ENCODE results near the gene METTL26.

Gene METTL26

DNA sequence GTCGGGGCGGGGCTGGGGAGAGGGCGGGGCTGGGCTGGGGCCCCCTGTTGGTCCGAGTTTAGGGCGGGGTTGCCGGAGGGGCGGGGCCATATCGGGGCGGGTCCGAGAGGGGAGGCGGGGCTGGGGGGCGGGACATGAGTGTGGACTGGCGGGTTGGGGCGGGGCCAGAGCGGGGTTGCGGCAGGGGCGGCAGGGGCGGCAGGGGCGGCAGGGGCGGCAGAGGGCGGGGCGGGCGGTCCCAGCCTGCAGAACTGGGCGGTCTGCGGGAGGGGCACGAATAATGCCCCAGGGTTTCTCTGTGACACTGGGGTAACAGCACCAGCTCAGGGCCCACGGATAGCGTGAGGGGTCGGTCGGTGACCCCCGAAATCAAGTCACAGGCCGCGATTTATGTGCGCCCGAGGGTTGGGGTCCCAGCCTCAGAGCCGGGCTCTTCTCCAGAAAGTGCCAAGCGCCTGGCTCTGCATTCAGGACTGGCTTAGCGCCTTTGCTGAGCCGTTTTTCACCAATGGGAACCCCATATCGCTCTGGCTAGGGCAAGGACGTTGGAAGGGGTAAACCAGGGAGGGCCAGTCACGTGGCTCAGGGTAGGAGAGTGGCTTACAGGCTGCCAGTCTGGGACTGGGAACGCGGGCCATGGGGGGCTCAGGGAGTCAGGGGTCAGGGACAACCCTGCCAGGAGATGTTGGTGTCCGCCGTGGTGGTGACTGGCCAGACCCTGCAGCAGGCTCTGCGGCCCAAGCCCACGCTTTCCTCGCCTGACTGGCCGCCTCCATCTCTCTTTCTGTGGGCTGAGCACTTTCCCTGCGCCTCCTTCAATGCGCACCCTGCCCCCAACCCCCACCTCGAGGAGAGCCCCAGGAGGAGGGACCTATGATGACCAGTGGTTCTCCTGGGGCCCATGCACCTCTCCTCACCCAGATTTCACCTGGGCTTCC is 1.2 kb upstream of the METTL26 start:
- DNase-seq, result no peak

GRCh38 chr16:635573-636205 is 416 bp downstream of the METTL26 start:
- DNase-seq, result no peak

DNA sequence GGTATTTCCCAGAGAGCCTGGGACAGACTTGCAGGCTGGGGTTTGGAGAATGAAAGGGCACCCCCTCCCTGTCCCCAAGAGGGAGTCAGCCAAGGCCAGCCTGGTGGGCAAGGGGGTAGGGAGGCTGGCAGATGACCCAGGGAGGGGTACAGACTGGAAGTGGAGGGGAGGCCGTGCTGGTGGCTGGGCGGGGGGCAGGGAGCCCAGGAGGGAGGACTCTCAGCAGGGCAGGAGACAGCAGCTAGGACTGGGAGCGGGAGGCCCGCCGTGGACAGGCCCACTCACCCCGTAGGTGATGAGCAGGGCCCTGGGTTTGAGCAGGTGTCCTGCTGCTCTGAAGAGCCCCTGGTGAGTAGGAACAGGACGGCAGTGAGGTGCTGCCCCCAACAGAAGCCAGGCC is 1.1 kb downstream of the METTL26 start:
- DNase-seq, result no peak

- no peak for DNase-seq
These were observed 1.9 kb downstream of the METTL26 start for GRCh38 chr16:634051-634670.

DNA sequence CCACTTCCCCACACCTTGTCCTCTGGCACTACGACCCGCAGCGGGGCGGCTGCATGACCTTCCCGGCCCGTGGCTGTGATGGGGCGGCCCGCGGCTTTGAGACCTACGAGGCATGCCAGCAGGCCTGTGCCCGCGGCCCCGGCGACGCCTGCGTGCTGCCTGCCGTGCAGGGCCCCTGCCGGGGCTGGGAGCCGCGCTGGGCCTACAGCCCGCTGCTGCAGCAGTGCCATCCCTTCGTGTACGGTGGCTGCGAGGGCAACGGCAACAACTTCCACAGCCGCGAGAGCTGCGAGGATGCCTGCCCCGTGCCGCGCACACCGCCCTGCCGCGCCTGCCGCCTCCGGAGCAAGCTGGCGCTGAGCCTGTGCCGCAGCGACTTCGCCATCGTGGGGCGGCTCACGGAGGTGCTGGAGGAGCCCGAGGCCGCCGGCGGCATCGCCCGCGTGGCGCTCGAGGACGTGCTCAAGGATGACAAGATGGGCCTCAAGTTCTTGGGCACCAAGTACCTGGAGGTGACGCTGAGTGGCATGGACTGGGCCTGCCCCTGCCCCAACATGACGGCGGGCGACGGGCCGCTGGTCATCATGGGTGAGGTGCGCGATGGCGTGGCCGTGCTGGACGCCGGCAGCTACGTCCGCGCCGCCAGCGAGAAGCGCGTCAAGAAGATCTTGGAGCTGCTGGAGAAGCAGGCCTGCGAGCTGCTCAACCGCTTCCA is 2.6 kb downstream of the METTL26 start:
- no peak for DNase-seq

GRCh38 chr16:632486-633335 is 3.4 kb downstream of the METTL26 start:
- DNase-seq, result no peak

GRCh38 chr16:631808-632358 is 4.2 kb downstream of the METTL26 start:
- no peak for DNase-seq

GRCh38 chr16:630815-631405 is 5.2 kb downstream of the METTL26 start, which contains the start of gene WFIKKN1:
TSS of gene WFIKKN1 (plus strand) at chr16:630985. CDS start at chr16:631254, 269 bp downstream.
- DNase-seq, result no peak

DNA sequence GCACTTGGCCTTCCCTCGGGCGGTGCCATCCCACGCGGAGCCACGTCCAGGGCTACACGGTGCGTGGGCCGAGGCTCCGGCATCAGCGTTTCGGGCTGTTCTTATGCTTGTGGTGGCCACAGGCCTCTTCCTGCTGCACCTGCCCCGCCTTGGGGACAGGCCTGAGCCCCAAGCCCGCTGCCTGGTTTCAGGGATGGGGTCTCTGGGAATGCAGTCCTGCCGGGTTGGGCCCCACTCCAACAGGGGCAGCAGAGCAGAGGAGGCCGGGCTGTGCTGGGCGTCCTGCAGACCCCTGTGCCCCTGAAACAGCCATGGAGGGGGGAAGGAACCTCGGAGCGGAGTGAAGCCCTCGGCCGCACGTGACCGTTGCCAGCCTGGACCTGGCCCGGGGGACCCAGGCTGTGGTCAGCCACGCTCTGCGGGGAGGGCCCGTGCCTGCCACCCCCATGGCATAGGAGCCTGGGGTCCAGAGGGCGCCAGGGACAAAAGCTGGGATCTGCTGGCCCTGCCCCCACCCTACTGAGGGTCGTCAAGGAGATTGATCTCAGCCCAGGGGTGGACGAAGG is 5.8 kb downstream of the METTL26 start:
- DNase-seq, result no peak

GRCh38 chr16:629833-630248 is 6.3 kb downstream of the METTL26 start:
- DNase-seq, result no peak

DNA sequence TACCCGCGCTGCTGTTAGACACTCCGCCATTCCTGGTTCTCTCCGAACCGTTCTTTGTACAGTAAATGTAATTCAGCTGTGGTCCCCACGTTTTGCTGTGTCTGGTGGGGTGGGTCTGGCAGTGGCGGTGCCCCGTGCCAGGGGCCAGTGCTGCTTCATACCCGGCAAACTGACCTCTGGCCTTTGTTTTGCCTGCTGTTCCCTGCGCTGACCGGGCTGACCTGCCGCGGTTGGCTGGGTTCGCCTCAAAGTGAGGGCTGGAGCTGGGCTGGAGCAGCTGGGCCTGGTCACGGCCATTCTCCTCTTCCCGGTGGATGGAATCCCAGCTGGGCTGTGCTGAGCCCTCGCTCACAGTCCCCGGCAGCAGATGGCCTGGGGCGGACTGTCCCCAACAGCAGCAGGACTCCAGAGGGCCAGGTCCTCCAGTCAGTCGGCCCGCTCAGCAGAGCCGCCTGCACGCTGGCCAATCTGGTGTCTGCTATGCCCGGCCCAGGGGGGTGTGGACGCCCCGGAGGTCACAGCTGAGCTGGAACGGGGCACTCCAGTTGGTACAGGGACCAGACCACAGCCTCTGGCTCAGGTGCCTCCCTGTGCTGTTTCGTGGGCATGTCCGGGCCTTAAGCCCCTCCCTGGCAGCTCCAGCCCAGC is 6.8 kb downstream of the METTL26 start:
- DNase-seq, result no peak

GRCh38 chr16:628321-629061 is 7.6 kb downstream of the METTL26 start:
- DNase-seq, result no peak

GRCh38 chr16:627454-628239 is 8.5 kb downstream of the METTL26 start:
- no peak for DNase-seq

DNA sequence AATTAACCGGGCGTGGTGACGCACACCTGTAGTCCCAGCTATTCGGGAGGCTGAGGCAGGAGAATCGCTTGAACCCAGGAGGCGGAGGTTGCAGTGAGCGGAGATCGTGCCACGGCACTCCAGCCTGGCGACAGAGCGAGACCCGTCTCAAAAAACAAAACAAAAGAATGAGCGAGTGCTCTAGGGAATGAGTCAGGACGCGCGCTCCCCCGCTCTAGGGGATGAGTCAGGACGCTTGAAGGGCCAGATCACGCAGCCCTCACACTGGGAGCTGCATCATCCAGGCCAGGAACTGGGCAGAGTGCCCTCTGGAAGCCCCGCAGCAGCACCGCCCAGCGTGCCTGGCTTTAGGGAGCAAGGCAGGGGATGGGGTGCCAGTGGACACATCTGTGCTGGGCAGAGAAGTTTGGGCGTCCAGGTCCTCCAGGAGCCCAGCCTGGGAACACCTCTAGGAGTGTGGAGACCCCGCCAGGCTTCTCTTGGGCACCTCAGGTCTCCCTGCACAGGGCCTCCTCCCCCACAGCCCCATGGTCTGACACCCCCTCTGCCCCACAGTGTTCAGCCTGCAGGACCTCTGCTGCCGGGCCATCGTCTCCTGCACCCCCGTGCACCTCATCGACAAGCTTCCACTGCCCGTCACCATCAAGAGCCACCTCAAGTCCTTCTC is 9.2 kb downstream of the METTL26 start:
- DNase-seq, result no peak

GRCh38 chr16:625977-626765 is 9.9 kb downstream of the METTL26 start:
- no peak for DNase-seq

DNA sequence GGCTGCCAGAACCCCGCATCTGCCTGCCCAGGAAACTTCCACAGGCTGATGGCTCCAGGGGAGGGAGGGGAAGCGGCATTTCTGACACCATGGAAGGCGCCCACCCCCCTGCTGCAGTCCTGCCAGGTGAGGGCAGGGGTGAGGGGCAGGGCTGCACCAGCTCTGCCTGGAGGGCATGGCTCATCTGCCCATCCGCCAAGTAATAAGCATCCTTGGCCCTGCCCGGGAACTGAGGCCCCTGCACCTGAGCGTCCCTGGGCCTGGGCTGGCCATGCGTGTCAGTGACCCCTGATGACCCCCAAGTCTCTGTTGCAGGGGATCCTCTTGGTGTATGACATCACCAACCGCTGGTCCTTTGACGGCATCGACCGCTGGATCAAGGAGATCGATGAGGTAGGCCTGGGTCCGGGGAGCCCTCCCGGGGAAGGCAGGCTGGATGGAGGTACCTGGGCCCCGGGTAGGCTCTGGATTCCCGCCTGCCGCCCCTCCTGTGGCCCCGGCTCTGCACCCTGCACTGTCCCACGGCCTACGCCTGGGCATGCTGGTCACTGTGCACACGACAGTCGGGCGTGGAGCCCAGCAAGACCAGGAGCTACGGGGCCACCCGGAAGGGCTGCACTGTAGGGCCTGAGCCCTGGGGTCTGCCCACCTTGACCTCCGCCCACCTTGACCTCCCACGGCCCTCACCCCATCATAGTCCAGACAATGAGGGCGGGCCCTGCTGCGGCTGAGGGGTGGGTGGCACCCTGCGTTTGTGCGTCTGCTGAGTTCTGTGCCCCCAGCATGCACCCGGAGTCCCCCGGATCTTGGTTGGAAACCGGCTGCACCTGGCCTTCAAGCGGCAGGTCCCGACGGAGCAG is 10.8 kb downstream of the METTL26 start:
- DNase-seq, result no peak

Measured in activated CD8-positive, alpha-beta memory T cell treated with anti-CD3 and anti-CD28 coated beads for 24 hours (primary cell).